M059J (cell line): ENCODE data around the gene XXYLT1. TPM values are rescaled to one million over a fixed set of nuclear protein-coding genes. Genes with fewer than 3 reads are reported as not detected.
A peak's percentile ranks its signal among the peaks of the same experiment; 100 is the strongest.
"Not testable (repeated sequence)": the region's sequence is repeated elsewhere in the genome, so short reads cannot be mapped to it uniquely, and the experiment has no call there.

Experiments used
- DNase-seq: peaks from one replicate; pipeline ENCODE4 v3.0.0-alpha.2; 2012; ENCODE audit warnings: low read depth
- total RNA-seq: library from RNA; depleted of rRNA; stranded (reverse); fragments of >200 nt; shearing (Covaris generic); gene quantifications from 2 replicates; pipeline ENCODE4 v1.2.3, GENCODE V29; 2014

The XXYLT1 gene
- total RNA-seq, 1 experiment from 2014 or later: 53.8 TPM

GRCh38 chr3:195227871-195228270 is 43.1 kb downstream of the XXYLT1 start:
- no peak for DNase-seq

- no peak for DNase-seq
Observed at GRCh38 chr3:195226900-195227447, 44.0 kb downstream of the XXYLT1 start.

- no peak for DNase-seq
Observed at GRCh38 chr3:195226445-195226844, 44.5 kb downstream of the XXYLT1 start.

GRCh38 chr3:195224980-195225580 is 45.9 kb downstream of the XXYLT1 start:
- DNase-seq: no peak

GRCh38 chr3:195224156-195224979 is 46.6 kb downstream of the XXYLT1 start:
- DNase-seq: no peak

- no peak for DNase-seq
Observed at GRCh38 chr3:195221876-195222617, 48.9 kb downstream of the XXYLT1 start.

- peak; percentile 51 for DNase-seq
Observed at GRCh38 chr3:195221015-195221853, 49.7 kb downstream of the XXYLT1 start.

- no peak for DNase-seq
Observed at GRCh38 chr3:195219351-195220230, 51.4 kb downstream of the XXYLT1 start.

- not testable (repeated sequence) for DNase-seq
Observed at GRCh38 chr3:195218331-195218730, 52.6 kb downstream of the XXYLT1 start.

- DNase-seq: not testable (repeated sequence)
Observed at GRCh38 chr3:195215576-195215975, 55.4 kb downstream of the XXYLT1 start.

- no peak for DNase-seq
Observed at GRCh38 chr3:195214381-195214780, 56.6 kb downstream of the XXYLT1 start.

GRCh38 chr3:195213639-195214315 is 57.2 kb downstream of the XXYLT1 start:
- no peak for DNase-seq

GRCh38 chr3:195212749-195213375 is 58.1 kb downstream of the XXYLT1 start:
- DNase-seq: no peak

GRCh38 chr3:195212033-195212748 is 58.8 kb downstream of the XXYLT1 start:
- no peak for DNase-seq

- no peak for DNase-seq
Observed at GRCh38 chr3:195210266-195210973, 60.5 kb downstream of the XXYLT1 start.

GRCh38 chr3:195209847-195210265 is 61.1 kb downstream of the XXYLT1 start:
- no peak for DNase-seq

- DNase-seq: no peak
Observed at GRCh38 chr3:195209083-195209846, 61.7 kb downstream of the XXYLT1 start.
